NCI-H2107 (cell line): ENCODE measurements around the gene KCNMA1.

ENCODE experiments used
- DNase-seq: peaks from one replicate; lab custom pipeline; 2025; lab: John Stamatoyannopoulos, UW

KCNMA1 gene

DNA sequence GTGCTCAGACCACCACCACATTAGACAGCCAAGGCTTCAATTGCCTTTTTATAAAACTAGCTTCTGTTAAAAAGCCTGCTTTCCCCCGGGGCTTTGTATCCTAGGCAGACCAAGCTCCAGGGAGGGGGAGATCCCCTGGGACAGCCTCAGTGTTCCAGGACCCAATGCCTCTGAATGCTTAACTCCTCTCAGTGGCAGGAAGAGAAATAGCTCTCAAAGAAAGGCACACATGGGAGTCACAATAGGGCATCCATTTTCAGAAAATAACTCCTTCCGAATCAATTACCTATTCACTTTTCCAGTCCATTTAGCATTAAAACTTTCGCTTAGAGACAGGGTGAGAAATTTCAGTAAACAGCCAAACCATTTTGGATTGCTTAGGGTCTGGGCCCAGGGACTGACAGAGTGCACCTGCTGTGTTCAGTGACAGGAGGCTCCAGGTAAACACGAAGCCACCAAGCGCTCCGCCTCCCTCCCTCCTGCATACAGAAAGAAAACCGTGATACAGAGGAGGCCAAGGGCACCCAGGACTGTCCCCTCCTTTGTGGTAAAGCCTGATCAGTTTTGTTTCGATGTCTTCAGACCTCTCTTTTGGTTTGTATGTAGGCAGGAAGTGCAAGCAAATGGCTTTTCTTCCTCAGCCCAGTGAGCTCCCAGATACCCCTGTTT, 599.7 kb downstream of the KCNMA1 start:
- DNase-seq = peak; percentile 46

DNA sequence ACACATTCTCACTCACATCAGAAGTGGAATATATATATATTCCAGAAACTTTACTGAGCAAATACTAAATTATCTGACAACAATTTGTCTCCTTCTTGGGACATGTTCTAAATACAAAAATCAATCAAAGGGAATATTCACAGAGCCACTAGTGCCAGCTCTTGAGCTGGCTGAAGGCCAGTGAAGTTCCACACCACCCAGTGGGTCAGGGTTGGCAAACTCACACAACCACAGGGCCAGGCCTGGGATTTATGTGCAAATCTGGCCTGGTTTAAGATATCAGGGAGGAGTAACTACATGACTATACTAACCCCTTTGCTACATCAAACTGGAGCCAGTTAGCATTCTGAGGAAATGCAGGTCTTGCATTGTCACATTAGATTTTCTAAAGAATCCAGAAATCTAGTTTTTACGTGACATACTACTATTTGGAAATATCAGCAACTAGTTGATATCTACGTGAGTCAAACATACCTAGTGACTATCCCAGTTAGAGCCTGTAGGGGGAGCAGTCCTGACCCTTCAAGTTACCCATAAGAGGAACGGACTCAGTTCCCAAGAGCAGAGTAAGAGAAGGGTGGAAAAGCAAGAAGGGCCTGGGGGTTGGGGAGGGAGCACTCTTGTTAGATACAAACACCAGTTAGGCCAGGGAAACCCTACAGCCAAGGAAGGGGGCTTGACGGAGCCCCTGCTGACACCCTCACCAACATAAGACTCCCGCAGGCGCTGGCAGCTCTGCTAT, 600.4 kb downstream of the KCNMA1 start:
- no peak for DNase-seq

DNA sequence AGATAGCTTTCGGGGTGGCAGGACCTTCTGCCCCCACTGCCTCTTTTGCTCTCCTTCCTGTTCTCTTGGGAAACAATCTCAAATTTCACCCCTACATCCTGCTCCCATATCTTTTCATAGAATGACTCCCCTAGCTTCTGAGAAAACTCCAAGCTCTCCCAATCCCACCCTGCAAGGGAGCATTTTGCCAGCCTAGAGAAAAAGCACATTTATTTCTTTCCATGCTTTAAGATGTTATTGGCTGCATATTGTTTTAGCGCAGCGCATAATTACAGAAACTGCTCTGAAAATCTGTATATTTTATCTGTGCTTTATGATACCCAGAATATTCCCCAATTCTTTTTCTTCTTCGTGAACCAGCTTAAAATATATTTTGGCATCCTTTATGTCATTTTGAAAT, 601.3 kb downstream of the KCNMA1 start:
- DNase-seq = no peak

DNA sequence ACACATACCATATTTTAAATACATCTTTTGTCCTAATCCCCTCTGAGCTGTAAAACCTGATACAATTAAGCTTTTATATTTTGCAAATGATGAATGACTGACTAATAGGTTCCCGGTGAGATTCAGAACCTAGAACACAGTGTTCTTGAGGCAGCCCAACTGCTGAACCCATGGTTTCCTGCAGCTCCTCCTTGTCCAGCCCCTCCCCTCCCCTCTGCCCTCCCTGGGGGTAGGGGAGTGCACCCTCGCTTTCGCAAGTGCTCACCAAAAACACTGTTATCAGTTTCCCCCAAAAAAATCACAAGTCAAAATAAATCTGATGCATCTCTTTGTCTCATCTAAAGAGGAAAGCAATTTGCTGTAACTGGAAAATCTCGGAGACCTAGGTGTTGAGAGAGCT, 602.8 kb downstream of the KCNMA1 start:
- no peak for DNase-seq

DNA sequence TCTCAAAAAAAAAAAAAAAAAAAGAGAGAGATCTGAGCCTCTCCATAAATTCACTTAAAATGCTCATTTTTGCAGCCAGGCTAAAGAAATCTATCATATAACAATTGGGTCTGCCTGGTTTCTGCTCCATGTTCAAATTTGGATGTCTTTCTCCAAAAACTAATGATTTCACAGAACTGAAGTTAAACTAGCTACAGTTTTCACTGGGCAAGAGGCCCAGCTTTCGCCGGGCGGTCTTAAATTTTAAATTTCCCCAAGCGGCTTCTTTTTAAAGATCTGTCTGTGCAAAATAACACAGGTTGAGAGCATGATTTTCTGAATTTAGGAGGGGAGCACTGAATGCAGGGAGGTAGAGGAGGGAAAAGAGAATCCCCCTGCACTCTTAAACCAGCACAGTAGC, 603.4 kb downstream of the KCNMA1 start:
- no peak for DNase-seq

DNA sequence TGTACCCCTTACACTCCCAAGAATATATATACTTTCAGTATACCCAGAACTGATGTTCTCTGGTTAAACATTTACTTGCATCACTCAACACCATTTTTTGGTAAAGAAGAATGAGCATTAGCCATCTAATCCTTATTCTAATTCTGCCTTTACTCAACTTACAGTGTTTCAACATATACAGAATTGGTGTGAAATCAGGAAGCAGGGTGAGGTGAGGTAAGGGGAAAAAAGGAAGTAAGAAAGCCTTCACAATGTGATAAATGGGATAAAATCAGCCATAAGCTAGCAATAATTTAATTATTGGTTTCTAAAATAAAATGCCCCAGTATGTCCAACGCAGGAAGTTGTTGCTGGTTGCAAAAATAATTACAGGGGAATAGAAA, 605.4 kb downstream of the KCNMA1 start:
- DNase-seq = no peak

DNA sequence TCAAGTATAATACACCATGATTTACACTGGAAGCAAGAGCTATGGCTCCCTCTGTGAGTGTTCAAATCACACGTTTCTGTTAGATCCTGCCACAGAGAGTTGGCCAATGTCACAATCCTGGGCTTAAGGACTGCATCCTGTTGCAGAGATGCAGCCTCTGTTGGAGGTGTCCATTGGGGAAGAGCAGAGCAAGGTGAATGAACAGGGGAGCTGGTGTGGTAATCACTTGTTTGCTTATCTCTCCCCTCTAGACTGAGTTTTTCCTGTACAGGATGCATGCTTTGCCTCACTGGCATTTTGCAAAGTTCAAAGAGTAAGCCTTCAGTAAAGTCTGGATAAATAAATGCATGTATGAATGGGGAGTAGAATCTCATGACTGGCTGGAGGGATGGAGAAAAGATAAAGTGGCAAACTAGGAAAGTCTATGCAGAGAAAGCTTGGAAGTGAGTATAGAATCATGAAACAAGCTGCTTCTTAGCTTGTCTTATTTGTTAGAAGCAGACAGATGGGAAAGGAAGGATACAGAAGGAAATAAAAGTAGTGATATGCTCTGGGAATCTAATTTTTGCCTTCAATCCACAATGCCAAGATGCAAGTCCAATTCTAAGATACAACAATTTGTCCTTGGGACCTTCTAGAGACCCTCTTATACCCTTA, 605.9 kb downstream of the KCNMA1 start:
- no peak for DNase-seq

DNA sequence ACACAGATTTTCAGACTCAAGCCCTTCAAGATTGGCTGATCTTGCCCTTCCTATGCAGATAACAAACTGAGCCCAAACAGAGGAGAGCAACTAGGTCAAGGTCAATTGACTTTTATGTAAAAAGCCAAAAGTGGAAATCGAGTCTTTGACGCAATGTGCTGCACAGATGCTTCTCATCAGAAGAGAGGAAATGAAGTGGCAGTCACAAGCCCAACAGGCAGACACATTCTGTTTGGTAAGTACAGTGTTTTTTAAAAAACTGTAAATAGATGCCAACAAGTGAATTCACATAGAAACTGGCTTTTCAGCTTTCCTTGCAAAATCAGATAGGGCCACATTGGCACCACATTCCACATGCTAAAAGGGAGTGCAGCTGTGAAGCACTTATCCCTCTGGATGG, 606.6 kb downstream of the KCNMA1 start:
- DNase-seq = no peak

DNA sequence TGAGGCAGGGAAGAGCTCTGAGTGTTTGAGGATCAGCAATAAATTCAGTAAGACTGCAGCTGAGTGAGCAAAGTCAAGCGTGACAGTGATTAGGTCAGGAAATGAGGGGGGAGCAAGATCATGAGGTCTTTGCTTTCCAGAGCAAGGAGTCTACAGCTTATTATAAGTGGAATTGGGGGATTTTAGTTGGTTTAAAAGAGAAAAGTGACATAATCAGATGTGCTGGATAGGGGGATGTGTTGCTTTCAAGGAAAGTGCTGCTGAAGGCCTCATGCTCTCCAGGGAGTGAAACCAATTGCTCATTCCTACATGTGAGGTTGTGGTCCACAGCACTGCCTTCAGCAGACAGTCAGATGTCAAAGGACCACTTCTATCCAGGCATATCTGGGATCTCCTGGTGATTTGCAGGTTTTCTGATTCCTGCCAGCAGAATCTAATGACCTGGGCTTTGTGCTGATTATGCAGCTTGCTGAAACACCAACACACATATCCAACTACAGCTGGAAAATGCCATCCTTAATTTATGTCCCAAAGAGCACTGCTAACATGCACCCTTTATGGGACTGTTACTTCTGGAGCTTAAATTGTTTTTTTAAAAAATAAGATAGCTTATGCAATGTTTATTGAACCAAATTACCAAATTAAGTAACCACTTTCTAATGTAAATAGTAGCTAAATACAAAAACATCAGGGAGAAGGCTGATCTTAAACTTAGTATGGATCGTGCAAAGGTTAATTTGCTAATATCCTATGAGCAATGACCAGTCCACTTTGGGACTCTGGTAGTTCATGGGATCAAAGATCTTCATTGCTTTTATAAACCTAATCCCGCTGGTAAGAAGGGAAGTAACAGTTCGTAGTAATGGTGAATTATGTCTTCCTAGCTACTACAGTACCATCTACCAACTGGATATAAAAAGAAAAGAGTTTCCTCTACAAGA, 607.6 kb downstream of the KCNMA1 start:
- no peak for DNase-seq

DNA sequence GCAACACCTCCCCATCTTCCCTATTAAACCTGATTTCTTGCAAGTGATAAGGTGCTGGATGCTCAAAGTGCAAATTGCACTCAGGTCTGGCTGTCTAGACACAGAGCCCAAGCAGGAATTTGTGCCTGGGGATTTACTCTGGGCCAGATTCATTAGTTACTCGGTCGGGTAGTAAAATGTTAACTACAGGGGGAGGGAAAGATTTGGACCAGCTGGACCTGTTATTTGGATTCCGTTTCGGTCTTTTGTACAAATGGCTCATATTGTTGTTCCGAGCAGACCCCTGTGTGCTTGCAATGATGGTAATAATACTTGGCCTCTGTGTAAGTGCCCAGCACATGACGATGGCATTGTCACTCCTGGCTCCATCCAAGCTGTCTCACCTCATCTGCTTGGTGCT, 609.6 kb downstream of the KCNMA1 start:
- no peak for DNase-seq

DNA sequence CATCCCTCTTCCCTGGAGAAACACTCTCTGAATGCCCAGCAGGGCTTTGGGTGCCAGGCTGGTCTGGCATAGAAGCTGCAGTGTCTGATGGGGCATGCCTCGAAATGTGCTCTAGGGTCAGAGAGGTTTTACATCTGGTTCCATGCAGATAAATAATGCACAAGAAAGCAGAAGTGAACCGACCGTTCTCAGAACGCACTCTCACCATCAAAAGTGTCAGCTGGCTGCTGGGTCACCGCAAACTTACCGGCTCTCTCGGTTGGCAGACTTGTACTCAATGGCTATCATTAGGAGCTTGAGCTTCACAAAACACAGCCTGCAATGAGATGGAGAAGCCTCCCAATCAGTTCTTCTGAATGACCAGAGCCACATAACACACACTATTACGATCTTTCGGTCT, 610.0 kb downstream of the KCNMA1 start:
- DNase-seq = no peak

DNA sequence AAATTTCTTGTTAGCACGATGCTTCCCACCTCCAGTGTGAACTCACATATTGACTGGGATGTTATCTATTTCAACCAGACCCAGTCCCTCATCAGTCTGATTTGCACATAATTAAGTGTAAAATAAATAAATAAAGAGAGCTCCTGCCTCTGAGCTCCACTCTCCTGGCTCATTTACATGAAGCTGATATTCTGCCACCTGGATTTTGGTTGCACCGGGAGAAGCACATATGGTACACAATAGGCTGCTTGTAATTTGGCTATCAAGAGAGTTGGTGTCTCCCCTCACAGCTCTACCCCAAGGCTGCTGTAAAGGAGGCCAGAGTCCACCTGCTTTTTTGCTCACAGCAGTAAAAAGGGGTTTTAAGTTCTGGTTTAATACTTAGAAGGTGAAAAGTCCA, 610.5 kb downstream of the KCNMA1 start:
- no peak for DNase-seq

DNA sequence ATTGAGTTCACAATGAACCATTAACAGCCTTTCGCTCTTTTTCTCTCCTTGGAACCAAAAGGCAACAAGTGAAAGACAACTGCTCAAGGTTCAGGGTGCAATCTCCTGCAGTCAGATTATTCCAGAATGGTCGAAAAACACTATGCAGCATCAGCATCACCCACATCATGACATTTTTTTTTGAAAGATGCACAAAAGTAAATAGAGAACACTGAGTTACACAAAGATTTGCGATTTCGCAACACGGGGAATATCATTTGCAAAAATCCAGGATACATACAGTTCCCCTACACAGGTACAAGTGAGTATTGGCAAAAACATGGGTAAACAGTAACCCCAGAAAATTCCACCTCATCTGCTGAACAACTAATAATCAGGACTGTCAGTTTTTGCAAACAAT, 611.5 kb downstream of the KCNMA1 start:
- DNase-seq = no peak

DNA sequence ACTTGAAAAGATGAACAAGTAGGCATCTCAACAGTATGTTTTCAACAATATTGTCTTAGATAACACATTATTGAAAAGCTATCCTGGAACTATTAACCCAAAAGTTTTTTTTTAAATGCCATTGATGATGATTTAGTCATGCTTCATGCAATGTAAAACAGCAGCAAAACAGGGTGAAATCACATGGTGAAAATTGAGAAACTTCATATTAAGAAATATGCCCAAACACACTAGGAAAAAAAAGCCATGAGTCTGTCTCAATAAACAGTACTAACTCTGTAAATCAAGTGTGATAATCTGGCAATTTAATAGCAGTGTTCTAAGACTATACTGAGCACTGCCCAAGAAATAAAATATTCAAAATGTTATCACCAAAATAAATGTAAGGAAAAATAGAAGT, 613.1 kb downstream of the KCNMA1 start:
- DNase-seq = no peak

DNA sequence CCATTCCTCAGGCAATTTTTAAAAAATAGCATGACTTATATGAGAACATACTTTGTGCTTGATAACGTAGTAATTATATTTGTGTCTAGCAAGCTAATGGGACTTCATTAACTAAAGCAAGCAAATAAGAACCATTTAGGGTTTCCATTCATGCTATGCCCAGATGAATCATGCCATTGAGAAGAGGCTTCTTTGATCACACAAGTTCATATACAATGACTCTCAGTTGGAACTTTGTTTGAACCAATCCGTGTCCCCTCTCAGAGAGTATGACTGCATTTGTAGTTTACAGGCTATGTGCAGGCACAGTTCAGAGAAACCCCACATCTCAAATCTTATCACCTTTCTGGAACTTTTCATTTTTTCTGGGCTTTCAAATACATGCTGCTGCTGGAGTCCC, 614.2 kb downstream of the KCNMA1 start:
- no peak for DNase-seq

DNA sequence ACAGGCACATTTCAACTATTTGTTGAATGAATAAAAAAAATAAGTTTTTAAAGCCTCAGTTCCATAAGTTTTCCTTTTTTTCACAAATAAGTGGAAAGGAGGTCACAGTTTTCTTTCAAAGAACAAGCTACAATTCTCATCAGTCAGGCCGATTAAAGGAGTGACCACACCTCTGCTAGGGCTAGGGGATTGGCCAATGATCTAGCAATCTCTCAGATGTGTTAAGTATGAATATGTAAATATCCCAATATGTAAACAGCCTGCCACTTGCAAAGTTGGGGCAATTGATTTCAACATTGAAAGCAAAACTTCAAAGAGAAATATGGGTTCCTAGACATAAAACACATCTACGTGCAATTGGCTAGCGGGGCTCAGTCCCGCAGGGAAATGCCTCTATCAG, 614.9 kb downstream of the KCNMA1 start:
- DNase-seq = no peak

DNA sequence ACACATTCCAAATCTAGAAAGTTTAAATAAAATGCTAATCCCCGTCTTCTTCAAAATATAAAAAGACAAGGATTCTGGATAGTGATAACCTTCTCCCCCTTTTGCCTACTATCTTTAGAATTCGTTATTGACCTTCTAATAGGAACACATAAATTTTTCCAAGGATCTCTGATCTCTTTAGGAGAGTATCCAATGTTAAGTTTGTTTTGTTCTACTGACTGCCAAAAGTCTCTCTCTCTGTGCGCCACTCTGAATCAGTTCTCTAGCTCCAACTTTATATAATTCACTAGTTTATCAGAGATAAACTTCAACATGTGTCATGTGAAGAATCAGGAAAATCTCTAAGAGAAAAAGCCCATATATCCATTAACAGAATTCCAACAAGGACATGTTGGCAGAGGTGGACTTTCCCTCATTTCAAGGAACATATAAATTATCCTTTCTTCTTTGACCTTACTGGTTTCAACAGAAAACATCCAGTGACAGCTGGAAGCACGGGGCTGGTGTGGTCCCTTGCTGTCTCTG, 615.6 kb downstream of the KCNMA1 start:
- DNase-seq = no peak

DNA sequence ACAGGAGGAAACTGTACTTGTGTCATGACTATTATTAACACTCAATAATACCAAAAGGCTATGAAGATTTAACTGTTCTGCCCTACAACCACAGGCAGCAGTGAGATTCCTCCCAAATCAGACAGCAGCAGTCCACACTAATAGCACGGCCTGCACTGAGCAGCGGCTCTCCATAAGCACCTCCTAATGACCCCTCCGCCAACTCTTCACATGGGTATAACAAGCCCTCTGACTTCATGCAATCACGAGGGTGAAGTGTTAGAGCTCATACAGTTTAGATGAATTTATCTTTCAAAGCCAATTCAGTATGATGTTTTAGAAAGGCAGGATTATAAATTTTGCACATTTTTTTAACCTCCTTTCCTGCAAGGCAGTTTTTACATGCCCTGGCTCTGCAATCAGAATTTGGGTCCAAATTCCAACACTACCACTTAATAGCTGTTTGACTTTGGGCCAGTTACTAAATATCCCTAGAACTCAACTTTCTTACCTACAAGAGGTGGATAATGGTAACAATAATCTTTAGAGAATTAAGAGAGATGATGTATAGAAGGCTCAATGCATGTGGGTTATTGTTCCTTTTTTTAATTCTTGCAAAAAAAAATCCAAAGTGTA, 617.1 kb downstream of the KCNMA1 start:
- no peak for DNase-seq

DNA sequence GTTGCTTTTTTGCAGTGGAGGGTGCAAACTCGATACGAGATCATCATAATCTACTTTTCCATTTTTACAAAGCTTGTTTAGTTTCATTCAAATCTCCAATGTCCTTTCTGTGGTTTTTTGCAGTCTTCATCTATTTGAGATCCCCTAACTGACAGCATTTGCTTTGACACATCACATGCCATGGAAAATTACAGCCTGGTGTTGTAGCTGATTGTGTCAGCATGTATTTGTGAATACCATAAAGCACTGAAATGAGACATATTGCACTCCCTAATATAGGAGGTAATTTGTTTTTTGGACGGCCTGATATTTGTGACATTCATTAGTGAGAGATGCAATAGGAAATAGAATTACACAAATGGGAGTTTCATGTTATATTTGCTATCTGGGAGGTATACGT, 620.8 kb downstream of the KCNMA1 start:
- no peak for DNase-seq

DNA sequence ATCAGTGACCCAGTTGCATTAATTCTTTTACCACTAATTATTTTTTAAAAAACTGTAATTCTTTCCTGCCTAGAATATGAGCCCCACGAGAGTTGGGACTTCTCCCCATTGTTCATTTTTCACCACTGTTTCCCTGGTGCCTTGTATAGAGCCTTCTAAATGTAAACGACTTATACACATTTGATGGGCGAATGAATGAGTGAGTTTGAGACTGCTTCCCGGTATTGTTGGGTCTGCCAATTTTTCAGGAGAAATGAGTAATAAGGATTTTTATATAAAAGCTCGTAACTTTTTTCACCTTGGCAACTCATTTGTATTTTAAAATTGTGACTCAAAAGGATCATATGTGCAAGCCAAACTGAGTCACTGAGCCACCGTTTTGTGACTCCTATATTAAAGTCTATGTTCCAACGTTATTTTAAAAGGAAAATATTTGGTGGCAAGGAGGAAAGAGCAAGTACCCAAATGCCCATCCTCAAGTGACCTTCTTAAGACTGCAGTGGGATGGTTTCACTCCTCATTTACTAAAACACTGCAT, 621.3 kb downstream of the KCNMA1 start:
- DNase-seq = no peak

DNA sequence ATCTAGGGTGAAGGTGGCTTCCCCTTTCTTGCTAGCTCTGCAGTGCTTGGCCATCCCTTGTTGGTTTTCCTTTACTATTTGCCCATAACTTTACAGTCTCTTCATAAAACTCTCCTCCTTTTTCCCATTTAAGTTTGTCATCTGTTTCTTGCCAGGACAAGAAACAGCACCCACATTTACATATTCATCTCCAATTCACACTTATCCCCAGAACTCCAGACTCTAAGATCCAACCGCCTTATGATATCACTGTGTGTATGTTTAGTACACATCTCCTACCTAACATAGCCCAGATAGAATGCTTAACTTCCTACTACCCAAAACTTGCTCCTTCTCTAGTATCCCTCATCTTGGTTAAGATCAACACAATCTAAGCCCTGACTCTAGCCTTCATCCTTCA, 622.2 kb downstream of the KCNMA1 start:
- no peak for DNase-seq
